GM12865 (cell line): ENCODE measurements around the gene ATXN1.

Source experiments
- DNase-seq: peaks from one replicate; pipeline ENCODE4 v3.0.0; 2010; ENCODE audit warnings: low read depth
- H3K4me3 ChIP-seq: 2 replicates; pipeline ENCODE4 v1.5.1; 2011; ENCODE audit warnings: mild to moderate bottlenecking, low read depth, low read length, control low read depth
- TF ChIP-seq, protein P1 (sequence below): IDR thresholded peaks from 2 replicates; pipeline ENCODE4 v1.5.1; 2011; ENCODE audit warnings: low read length, control low read depth, low read depth, inconsistent platforms; ENCODE audit not compliant: insufficient read depth; ENCODE audit errors: missing control alignments

The ATXN1 gene

DNA sequence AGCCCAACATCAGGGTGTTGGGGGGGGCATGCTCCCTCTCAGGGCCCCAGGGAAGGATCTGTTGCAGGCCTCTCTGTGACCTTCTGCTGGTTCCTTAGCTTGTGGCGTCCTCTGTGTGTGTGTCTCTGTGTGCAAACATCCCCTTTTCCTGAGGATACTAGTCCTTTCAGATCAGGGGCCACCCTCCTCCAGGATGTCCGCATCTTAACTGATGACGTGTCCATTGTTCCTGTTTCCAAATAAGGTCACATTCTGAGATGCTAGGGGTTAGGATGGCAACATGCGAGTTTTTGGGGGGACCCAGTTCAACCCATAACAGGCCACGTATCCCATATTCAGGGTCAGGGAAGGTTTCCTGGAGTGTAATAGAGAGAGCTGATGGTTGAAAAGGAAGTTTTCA, 482.0 kb downstream of the ATXN1 start:
- DNase-seq = no peak
- no peak overlapping the region for H3K4me3 ChIP-seq
- TF ChIP-seq, protein P1, sequence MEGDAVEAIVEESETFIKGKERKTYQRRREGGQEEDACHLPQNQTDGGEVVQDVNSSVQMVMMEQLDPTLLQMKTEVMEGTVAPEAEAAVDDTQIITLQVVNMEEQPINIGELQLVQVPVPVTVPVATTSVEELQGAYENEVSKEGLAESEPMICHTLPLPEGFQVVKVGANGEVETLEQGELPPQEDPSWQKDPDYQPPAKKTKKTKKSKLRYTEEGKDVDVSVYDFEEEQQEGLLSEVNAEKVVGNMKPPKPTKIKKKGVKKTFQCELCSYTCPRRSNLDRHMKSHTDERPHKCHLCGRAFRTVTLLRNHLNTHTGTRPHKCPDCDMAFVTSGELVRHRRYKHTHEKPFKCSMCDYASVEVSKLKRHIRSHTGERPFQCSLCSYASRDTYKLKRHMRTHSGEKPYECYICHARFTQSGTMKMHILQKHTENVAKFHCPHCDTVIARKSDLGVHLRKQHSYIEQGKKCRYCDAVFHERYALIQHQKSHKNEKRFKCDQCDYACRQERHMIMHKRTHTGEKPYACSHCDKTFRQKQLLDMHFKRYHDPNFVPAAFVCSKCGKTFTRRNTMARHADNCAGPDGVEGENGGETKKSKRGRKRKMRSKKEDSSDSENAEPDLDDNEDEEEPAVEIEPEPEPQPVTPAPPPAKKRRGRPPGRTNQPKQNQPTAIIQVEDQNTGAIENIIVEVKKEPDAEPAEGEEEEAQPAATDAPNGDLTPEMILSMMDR = no peak

DNA sequence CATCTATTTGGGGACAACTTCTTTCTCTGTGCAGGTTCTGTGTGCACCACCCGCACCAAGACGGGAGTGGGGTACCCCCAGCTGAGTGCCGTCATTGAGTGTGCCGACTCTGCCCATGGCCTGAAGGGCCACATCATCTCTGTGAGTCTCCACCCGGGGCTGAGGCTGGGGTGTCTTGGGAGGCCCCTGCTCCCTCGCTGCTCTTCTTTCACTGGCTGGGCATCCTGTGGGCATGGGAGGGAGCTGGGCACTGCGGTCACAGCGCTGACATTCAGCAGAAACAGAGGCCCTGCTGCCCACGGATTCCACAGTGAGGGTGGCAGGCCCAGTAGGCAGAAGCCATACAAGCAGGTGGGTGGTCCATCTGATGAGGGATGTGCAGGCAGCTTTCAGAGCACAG, 482.5 kb downstream of the ATXN1 start:
- H3K4me3 ChIP-seq = no peak overlapping the region
- TF ChIP-seq, protein P1 = no peak
- DNase-seq = no peak

DNA sequence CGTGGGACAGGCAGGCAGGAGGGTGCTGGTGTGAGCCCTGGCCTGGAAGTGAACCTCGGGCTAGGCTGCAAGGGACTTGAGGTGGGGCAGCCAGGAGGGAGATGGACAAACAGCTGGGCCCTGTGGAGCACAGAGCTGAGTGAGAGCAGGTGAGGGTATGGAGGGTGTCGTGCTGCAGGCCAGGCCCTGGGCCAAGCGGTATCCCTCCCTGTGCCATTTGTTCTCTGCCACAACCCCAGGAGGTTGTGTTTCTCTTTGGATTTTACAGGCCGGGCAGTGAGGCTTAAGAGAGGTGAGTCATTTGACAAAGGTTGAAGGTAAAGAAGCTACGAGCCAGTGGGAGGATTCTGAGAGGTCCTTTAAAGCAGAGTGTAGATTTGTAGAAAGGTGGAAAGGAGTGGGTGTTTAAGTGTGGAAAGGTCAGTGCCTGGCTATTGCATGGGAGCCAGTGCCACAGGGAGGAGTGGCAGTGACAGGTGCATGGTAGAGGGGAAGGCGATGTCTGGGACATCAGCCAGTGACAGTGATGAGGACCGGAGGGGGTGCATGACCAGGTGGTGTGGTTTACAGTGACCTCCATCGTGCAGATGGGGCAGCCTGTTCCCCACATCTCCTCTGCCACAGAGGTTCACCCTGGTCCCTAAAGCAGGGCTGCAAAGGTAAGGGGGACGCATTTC, 483.1 kb downstream of the ATXN1 start:
- no peak for DNase-seq
- H3K4me3 ChIP-seq = no peak overlapping the region
- TF ChIP-seq, protein P1 = no peak

DNA sequence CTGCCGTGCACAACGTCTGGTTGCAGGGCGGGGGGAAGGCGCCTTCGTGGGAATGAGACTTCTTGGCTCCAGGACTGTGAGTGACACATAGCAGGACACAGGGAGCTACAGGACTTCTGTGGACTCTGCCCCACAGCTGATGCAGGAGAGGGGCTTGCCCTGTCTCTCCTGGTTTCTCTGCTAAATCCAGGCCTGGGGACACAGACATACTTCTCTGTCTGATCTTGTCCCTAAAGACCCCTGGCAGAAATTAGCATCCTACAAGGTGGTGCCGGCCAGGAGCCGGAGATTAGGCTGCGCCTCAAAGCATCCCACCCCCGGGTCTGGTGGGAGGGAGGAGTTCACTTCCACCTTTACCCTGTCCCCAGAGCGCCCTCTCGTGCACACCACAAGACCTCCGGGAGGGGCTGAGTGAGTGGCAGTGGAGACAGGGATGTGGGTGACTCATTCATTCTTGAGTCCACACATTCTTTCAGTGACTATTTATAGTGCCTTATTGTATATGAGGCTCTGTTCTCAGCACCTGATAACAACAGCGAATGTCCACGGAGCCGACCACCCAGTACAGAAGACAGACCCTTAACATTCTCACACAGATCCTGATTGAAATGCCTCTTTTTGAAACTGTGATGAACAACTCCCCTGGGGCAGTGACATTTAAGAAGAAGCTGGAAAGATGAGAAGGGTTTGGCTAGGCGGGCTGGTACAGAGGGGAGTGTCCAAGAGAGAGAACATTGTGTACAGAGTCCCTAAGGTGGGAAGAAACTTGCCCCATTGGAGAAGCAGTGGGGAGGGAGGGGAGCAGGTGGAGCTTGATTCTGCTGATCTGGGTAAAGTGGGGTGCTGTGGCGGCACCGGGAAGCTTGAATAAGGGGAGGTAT, 483.9 kb downstream of the ATXN1 start:
- peak; percentile 57 for DNase-seq
- TF ChIP-seq, protein P1 = peak; percentile 39
- no peak overlapping the region for H3K4me3 ChIP-seq

DNA sequence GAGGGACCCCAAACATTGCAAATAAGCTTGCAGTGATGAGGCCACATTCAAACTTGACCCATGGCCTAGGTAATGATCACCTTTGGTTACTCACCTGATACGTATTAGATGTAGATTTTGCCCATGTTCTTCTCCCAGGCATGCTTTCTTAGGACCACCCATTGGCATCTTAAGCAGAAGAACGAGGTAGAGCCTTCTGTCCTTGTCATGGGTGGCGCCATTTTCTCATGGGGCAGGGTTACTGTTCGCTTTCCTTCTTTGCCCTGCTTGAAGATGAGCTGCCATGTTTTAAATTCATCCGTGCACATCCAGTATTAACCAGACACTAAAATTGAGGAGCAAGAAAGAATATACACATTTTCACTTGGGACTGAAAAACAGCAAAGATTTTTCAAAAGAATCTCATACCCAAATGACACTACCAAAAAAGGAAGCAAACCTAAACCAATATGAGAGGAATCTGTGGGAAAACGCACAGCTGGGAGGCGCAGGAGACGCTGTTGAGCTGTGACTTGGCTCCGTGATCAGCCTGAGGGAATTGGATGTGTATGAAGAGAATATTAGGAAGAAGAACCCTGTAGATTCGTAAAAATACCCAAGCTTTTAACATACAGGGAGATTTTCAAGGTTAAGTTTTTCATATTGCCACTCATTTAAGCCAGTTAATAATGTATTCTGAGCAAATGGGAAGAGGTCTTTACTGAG, 486.2 kb downstream of the ATXN1 start:
- no peak overlapping the region for H3K4me3 ChIP-seq
- TF ChIP-seq, protein P1 = no peak
- DNase-seq = no peak

DNA sequence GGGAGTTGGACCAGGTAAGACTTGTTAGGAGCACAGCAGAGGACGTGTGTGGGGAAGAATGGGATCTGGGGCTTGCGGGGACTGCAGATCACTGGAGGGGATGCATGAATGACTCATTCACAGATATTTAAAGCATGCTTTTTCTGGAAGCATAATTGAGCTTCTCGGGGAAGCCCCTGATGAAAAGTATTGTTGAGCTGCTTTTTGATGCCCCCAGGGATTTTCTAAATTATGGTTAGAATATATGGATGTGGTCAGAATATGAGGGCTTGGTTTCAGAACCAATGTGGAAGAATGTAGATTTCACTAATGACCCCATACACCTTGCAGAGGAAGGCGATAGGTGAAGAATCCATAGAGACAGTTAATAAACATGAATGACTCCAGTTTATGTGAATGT, 486.8 kb downstream of the ATXN1 start:
- DNase-seq = no peak
- no peak overlapping the region for H3K4me3 ChIP-seq
- TF ChIP-seq, protein P1 = no peak
